Activated CD4-positive, alpha-beta T cell treated with anti-CD3 and anti-CD28 coated beads, Interleukin-2, amount 10 ng/mL, durations not matched to agents 7 days and 5 days (primary cell): ENCODE results near the gene UBXN7. TPM values are rescaled to one million over a fixed set of nuclear protein-coding genes. Genes with fewer than 3 reads are reported as not detected.
"Not testable (repeated sequence)": the region's sequence is repeated elsewhere in the genome, so short reads cannot be mapped to it uniquely, and the experiment has no call there.

Source experiments
- CTCF ChIA-PET: fragments of 350-600 bp; sonication (Branson Sonifier 250); formaldehyde crosslinking; loops from one replicate; lab custom pipeline; 2021; ENCODE audit warnings: antibody characterized with exemption; lab: Charles Lee
- POLR2A ChIA-PET: fragments of 350-600 bp; sonication (Branson Sonifier 250); formaldehyde crosslinking; loops from one replicate; lab custom pipeline; 2021; ENCODE audit warnings: antibody characterized with exemption; lab: Charles Lee
- DNase-seq: peaks from one replicate; pipeline ENCODE4 v3.0.0-alpha.2; 2020
- H3K27ac Mint-ChIP-seq: one replicate; pipeline ENCODE4 v1.8.0; 2021; ENCODE audit warnings: mild to moderate bottlenecking, moderate library complexity, mixed read lengths
- H3K27me3 Mint-ChIP-seq: one replicate; pipeline ENCODE4 v1.8.0; 2021; ENCODE audit warnings: mixed read lengths
- H3K36me3 Mint-ChIP-seq: one replicate; pipeline ENCODE4 v1.8.0; 2021; ENCODE audit warnings: low read depth, mixed read lengths
- H3K4me1 Mint-ChIP-seq: one replicate; pipeline ENCODE4 v1.8.0; 2021; ENCODE audit warnings: mixed read lengths
- H3K4me3 Mint-ChIP-seq: one replicate; pipeline ENCODE4 v1.8.0; 2021; ENCODE audit warnings: mild to moderate bottlenecking, moderate library complexity, mixed read lengths
- H3K9me3 Mint-ChIP-seq: one replicate; pipeline ENCODE4 v1.8.0; 2021; ENCODE audit warnings: mixed read lengths
- total RNA-seq, 2 experiments: library from RNA; stranded (reverse); gene quantifications; one replicate each; pipeline ENCODE4 v1.2.3, GENCODE V29; 2021

Gene UBXN7
- total RNA-seq, 2 experiments from 2014 or later = 54.4 to 64.8 TPM

GRCh38 chr3:196409409-196409808 lies 22.8 kb downstream of the UBXN7 start:
- Mint-ChIP-seq H3K27me3 (no peaks in the 10 kb centered on the region), H3K36me3 (peaks cover 34% of the 10 kb centered on the region), H3K4me3 (no peak overlapping the region), H3K27ac (no peak overlapping the region), H3K4me1 (peaks cover 17% of the 10 kb centered on the region), H3K9me3 (peaks cover 16% of the 10 kb centered on the region)
- no peak for DNase-seq
- POLR2A ChIA-PET = no interaction called here
- CTCF ChIA-PET = interaction anchor here (0.6 kb wide), 2 partner anchors 77 to 178 kb away, joined by 3 read pairs; no protein-coding TSS in a partner anchor

DNA sequence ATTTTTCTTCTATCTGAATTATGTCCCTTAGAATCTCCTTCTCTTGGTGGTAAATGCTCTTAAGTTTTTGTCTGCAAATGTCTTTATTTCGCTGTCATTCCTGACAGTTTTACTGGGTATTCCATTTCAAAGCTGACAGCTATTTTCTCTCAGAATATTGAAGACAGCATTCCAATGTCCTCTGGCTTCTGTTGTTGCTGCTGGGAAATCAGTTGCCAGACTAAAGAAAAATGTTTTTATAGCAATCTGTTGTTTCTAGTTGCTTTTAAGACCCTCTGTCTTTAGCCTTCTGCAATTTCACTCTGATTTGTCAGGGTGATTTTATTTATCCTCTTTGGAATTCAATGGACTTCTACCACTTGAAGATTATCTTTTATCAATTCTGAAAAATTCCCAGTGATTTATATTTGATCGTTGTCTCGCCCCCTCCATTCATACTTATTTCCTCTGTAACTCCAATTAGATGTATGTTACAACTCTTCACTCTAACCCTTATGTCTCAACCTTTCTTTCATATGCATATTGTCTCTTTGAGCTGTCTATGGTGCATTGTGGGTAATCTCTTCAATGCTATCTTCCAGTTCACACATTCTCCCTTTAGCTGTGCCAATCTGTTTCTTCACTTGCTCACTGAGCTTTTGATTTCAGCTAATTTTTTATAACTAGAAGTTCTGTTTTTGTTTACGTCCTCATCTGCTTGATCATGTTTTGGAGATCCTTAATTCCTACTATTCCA lies 23.5 kb downstream of the UBXN7 start:
- peaks cover 16% of the 10 kb centered on the region for H3K9me3 Mint-ChIP-seq
- peaks cover 15% of the 10 kb centered on the region for H3K4me1 Mint-ChIP-seq
- H3K27ac Mint-ChIP-seq = no peak overlapping the region
- no peaks in the 10 kb centered on the region for H3K27me3 Mint-ChIP-seq
- DNase-seq = no peak
- ChIA-PET POLR2A (no interaction called here), CTCF (no interaction called here)
- peaks cover 33% of the 10 kb centered on the region for H3K36me3 Mint-ChIP-seq
- no peak overlapping the region for H3K4me3 Mint-ChIP-seq

DNA sequence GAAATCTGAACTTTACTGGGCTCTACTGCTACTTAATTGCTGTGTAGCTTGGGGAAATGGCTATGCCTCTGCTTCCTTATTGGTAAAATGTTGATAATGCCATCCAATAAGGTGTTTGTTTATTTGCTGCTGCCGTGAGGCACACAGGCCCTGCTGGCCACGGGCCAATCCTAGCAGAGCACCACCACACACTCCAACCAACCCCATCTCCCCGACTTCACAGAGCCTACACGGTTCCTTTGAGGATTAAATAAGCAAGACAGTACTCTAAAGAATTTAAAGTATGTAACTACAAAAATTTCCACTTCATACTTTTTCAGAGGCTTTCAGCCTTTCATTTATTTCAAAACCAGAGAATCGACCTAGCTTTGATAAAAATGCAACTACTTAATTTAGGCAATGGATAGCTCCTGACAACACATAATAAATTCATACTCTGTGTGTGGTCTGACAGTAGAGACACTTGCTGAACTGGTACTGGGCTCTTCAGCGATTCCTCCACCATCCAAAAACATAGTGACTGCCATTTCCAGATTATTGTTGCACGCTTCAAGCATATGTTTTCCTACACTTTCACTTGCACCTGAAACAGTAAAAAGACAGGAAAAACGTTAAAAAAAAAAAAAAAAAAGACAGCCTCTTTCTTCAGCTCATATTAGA lies 25.3 kb downstream of the UBXN7 start:
- Mint-ChIP-seq H3K27ac (no peak overlapping the region), H3K27me3 (no peaks in the 10 kb centered on the region), H3K9me3 (peaks cover 16% of the 10 kb centered on the region), H3K4me1 (peaks cover 15% of the 10 kb centered on the region), H3K36me3 (peaks cover 33% of the 10 kb centered on the region), H3K4me3 (no peak overlapping the region)
- DNase-seq = no peak
- ChIA-PET CTCF (interaction anchor here (0.6 to 1.6 kb wide), 5 partner anchors 14 to 1342 kb away, joined by 3 to 4 read pairs (median 3); no protein-coding TSS in a partner anchor), POLR2A (no interaction called here)

- CTCF ChIA-PET = interaction anchor here (0.7 kb wide), 1 partner anchor 396 kb away, joined by 3 read pairs; no protein-coding TSS in a partner anchor
- DNase-seq = no peak
- no peaks in the 10 kb centered on the region for H3K4me1 Mint-ChIP-seq
These were observed 31.9 kb downstream of the UBXN7 start for GRCh38 chr3:196400331-196400730.

GRCh38 chr3:196399485-196399945 lies 32.7 kb downstream of the UBXN7 start:
- POLR2A ChIA-PET = no interaction called here
- Mint-ChIP-seq H3K27ac (no peak overlapping the region), H3K4me3 (no peak overlapping the region), H3K9me3 (no peaks in the 10 kb centered on the region), H3K4me1 (no peaks in the 10 kb centered on the region), H3K36me3 (peaks cover 16% of the 10 kb centered on the region), H3K27me3 (no peaks in the 10 kb centered on the region)
- DNase-seq = no peak
- CTCF ChIA-PET = no interaction called here

More at GRCh38 chr3:196400331-196400730, 31.9 kb downstream of the UBXN7 start:
- Mint-ChIP-seq H3K4me3 (no peak overlapping the region), H3K36me3 (peaks cover 19% of the 10 kb centered on the region), H3K27ac (peak overlapping the region; percentile 19), H3K9me3 (no peaks in the 10 kb centered on the region), H3K27me3 (no peaks in the 10 kb centered on the region)
- POLR2A ChIA-PET = no interaction called here

- no peaks in the 10 kb centered on the region for H3K27me3 Mint-ChIP-seq
- no peaks in the 10 kb centered on the region for H3K4me1 Mint-ChIP-seq
- DNase-seq = no peak
- no peaks in the 10 kb centered on the region for H3K9me3 Mint-ChIP-seq
- H3K4me3 Mint-ChIP-seq = no peak overlapping the region
- ChIA-PET POLR2A (no interaction called here), CTCF (interaction anchor here (1.0 kb wide), 1 partner anchor 122 kb away, joined by 3 read pairs; no protein-coding TSS in a partner anchor)
- no peak overlapping the region for H3K27ac Mint-ChIP-seq
- H3K36me3 Mint-ChIP-seq = peaks cover 16% of the 10 kb centered on the region
These were observed 33.4 kb downstream of the UBXN7 start for GRCh38 chr3:196398782-196399181.

DNA sequence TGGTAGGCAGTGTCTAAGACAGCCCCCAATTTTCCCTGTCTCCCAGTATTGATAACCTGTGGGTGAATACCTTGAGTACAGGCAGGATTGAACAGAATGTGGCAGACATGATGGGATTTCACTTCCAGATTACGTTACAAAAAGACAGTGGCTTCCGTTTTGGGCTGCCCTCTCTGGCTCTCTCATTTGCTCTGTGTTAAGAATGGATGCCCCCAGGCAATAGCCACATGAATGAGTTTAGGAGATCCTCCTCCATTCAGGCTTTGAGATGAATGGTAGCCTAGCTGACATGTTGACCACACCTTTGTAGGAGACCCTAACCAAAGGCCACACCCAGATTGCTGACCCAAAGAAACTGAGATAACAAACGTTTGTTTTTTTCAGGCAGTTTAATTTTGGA lies 34.3 kb downstream of the UBXN7 start:
- no peak for DNase-seq
- Mint-ChIP-seq H3K36me3 (peaks cover 16% of the 10 kb centered on the region), H3K27me3 (no peaks in the 10 kb centered on the region), H3K4me1 (no peaks in the 10 kb centered on the region), H3K27ac (no peak overlapping the region), H3K4me3 (no peak overlapping the region), H3K9me3 (no peaks in the 10 kb centered on the region)
- CTCF ChIA-PET = interaction anchor here (1.0 kb wide), 1 partner anchor 121 kb away, joined by 3 read pairs; no protein-coding TSS in a partner anchor
- POLR2A ChIA-PET = no interaction called here

GRCh38 chr3:196390116-196390515 lies 42.1 kb downstream of the UBXN7 start:
- no peak overlapping the region for H3K27ac Mint-ChIP-seq
- DNase-seq = no peak
- peaks cover 13% of the 10 kb centered on the region for H3K9me3 Mint-ChIP-seq
- H3K4me1 Mint-ChIP-seq = no peaks in the 10 kb centered on the region
- H3K4me3 Mint-ChIP-seq = no peak overlapping the region
- POLR2A ChIA-PET = no interaction called here
- peaks cover 66% of the 10 kb centered on the region for H3K36me3 Mint-ChIP-seq
- CTCF ChIA-PET = interaction anchor here (0.8 to 1.5 kb wide), 2 partner anchors 17 to 39 kb away, joined by 3 to 4 read pairs; no protein-coding TSS in a partner anchor
- no peaks in the 10 kb centered on the region for H3K27me3 Mint-ChIP-seq

- Mint-ChIP-seq H3K4me1 (no peaks in the 10 kb centered on the region), H3K36me3 (peaks cover 75% of the 10 kb centered on the region), H3K9me3 (peaks cover 17% of the 10 kb centered on the region), H3K27me3 (no peaks in the 10 kb centered on the region), H3K4me3 (no peak overlapping the region), H3K27ac (no peak overlapping the region)
- CTCF ChIA-PET = interaction anchor here (0.6 to 1.7 kb wide), 5 partner anchors 13 to 566 kb away, joined by 3 to 5 read pairs (median 4); no protein-coding TSS in a partner anchor
- POLR2A ChIA-PET = interaction anchor here (0.7 kb wide), 1 partner anchor 1381 kb away, joined by 6 read pairs; no protein-coding TSS in a partner anchor
- DNase-seq = no peak
These were observed 43.3 kb downstream of the UBXN7 start for GRCh38 chr3:196388956-196389355.

DNA sequence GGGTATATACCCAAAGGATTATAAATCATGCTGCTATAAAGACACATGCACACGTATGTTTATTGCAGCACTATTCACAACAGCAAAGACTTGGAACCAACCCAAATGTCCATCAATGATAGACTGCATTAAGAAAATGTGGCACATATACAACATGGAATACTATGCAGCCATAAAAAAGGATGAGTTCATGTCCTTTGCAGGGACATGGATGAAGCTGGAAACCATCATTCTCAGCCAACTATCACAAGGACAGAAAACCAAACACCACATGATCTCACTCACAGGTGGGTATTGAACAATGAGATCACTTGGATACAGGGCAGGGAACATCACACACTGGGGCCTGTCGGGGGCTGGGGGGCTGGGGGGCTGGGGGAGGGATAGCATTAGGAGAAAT lies 44.3 kb downstream of the UBXN7 start:
- POLR2A ChIA-PET, H3K27me3 Mint-ChIP-seq, H3K4me1 Mint-ChIP-seq, DNase-seq, H3K27ac Mint-ChIP-seq, H3K4me3 Mint-ChIP-seq: not testable (repeated sequence)
- Mint-ChIP-seq H3K36me3 (peaks cover 81% of the 10 kb centered on the region), H3K9me3 (peaks cover 20% of the 10 kb centered on the region)
- CTCF ChIA-PET = interaction anchor here (1.7 kb wide), 1 partner anchor 28 kb away, joined by 4 read pairs; no protein-coding TSS in a partner anchor

- DNase-seq = not testable (repeated sequence)
These were observed 45.4 kb downstream of the UBXN7 start for GRCh38 chr3:196386797-196387196.

DNA sequence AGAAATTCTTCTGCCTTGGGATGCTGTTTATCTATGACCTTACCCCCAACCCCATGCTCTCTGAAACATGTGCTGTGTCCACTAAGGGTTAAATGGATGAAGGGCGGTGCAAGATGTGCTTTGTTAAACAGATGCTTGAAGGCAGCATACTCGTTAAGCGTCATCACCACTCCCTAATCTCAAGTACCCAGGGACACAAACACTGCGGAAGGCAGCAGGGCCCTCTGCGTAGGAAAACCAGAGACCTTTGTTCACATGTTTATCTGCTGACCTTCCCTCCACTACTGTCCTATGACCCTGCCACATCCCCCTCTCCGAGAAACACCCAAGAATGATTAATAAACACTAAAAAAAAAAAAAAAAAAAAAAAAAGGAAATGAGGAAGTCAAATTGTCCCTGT lies 46.2 kb downstream of the UBXN7 start:
- peaks cover 87% of the 10 kb centered on the region for H3K36me3 Mint-ChIP-seq
- DNase-seq, H3K27me3 Mint-ChIP-seq, H3K27ac Mint-ChIP-seq, CTCF ChIA-PET, H3K4me1 Mint-ChIP-seq, H3K4me3 Mint-ChIP-seq, POLR2A ChIA-PET: not testable (repeated sequence)
- peaks cover 20% of the 10 kb centered on the region for H3K9me3 Mint-ChIP-seq

More at GRCh38 chr3:196386797-196387196, 45.4 kb downstream of the UBXN7 start:
- H3K27ac Mint-ChIP-seq, H3K27me3 Mint-ChIP-seq, H3K4me3 Mint-ChIP-seq, CTCF ChIA-PET, H3K4me1 Mint-ChIP-seq, POLR2A ChIA-PET: not testable (repeated sequence)
- Mint-ChIP-seq H3K9me3 (peaks cover 20% of the 10 kb centered on the region), H3K36me3 (peaks cover 85% of the 10 kb centered on the region)

DNA sequence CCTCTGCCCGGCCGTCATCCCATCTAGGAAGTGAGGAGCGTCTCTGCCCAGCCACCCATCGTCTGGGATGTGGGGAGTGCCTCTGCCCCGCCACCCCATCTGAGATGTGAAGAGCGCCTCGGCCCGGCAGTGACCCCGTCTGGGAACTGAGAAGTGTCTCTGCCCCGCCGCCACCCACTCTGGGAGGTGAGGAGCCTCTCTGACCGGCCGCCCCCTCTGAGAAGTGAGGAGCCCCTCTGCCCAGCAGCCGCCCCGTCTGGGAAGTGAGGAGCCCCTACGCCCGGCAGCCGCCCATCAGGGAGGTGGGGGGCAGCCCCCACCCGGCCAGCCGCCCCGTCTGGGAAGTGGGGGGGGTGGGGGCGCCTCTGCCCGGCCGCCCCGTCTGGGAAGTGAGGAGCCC lies 46.8 kb downstream of the UBXN7 start:
- H3K27ac Mint-ChIP-seq, CTCF ChIA-PET, H3K27me3 Mint-ChIP-seq, H3K4me1 Mint-ChIP-seq, H3K4me3 Mint-ChIP-seq, POLR2A ChIA-PET, DNase-seq: not testable (repeated sequence)
- Mint-ChIP-seq H3K36me3 (peaks cover 81% of the 10 kb centered on the region), H3K9me3 (peaks cover 20% of the 10 kb centered on the region)
